RPMI7951 (cell line): Measurements from ENCODE around the gene TRAF3. TPM values are rescaled to one million over a fixed set of nuclear protein-coding genes. Genes with fewer than 3 reads are reported as not detected.

ENCODE experiments used
- DNase-seq: peaks from one replicate; pipeline ENCODE4 v3.0.0-alpha.2; 2012; ENCODE audit warnings: low read depth
- total RNA-seq: library from RNA; depleted of rRNA; stranded (reverse); fragments of >200 nt; shearing (Covaris generic); gene quantifications from 2 replicates; pipeline ENCODE4 v1.2.3, GENCODE V29; 2014

The TRAF3 gene
- total RNA-seq, 1 experiment from 2014 or later = 15.7 TPM

GRCh38 chr14:102908766-102909455, 131.7 kb downstream of the TRAF3 start:
- no peak for DNase-seq

GRCh38 chr14:102909462-102909861, 132.2 kb downstream of the TRAF3 start:
- no peak for DNase-seq

GRCh38 chr14:102909911-102910310, 132.7 kb downstream of the TRAF3 start:
- no peak for DNase-seq

GRCh38 chr14:102910442-102910841, 133.2 kb downstream of the TRAF3 start:
- DNase-seq = no peak

- no peak for DNase-seq
These were observed 134.3 kb downstream of the TRAF3 start for GRCh38 chr14:102911541-102911951.

GRCh38 chr14:102911991-102912761, 134.9 kb downstream of the TRAF3 start:
- DNase-seq = no peak

GRCh38 chr14:102913341-102914211, 136.3 kb downstream of the TRAF3 start:
- DNase-seq = no peak

- no peak for DNase-seq
These were observed 137.4 kb downstream of the TRAF3 start for GRCh38 chr14:102914474-102915291.

GRCh38 chr14:102915292-102916110, 138.3 kb downstream of the TRAF3 start:
- no peak for DNase-seq

GRCh38 chr14:102916347-102917055, 139.3 kb downstream of the TRAF3 start:
- no peak for DNase-seq

- DNase-seq = no peak
These were observed 139.8 kb downstream of the TRAF3 start for GRCh38 chr14:102917056-102917385.

GRCh38 chr14:102917469-102918211, 140.4 kb downstream of the TRAF3 start:
- DNase-seq = peak; percentile 24

GRCh38 chr14:102918438-102918837, 141.2 kb downstream of the TRAF3 start:
- DNase-seq = no peak

- no peak for DNase-seq
These were observed 143.2 kb downstream of the TRAF3 start for GRCh38 chr14:102920273-102920997.

GRCh38 chr14:102920998-102921304, 143.7 kb downstream of the TRAF3 start:
- DNase-seq = no peak

GRCh38 chr14:102922490-102923200, 145.4 kb downstream of the TRAF3 start, which contains the start of gene AMN:
Gene AMN (plus strand): TSS chr14:102922663. CDS start chr14:102922689, 26 bp downstream.
- no peak for DNase-seq

GRCh38 chr14:102923201-102923924, 146.1 kb downstream of the TRAF3 start:
- no peak for DNase-seq
